Measurements from ENCODE around the gene EXOG. TPM values are rescaled to one million over a fixed set of nuclear protein-coding genes. Genes with fewer than 3 reads are reported as not detected.

Gene EXOG
- total and polyA plus RNA-seq, 2 donors (not counting 3 experiments of a cell fraction or from before 2014, with no cell fraction given) = 10.8 to 21.9 TPM

DNA sequence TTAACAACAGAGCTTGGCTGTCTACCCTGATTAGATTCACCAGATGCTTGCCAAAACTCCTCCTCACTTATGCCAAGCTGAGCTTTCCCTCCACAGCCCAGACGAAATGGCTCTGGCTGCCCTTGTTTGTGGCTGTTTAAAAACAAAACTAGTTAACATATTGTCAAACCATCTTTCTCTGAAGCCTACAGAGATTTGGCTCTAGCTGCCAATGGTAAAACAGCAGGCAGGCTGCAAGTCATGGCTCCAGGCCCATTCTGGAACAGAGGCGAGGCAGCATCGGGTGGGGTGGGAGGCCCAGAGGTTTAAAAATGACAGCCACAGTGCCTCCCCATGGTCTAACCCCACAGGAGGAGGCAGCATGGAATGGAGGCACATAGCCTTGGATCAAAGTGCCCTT lies 77.4 kb downstream of the EXOG start:
- FAIRE-seq = no peak

More for the DNA sequence above, 77.4 kb downstream of the EXOG start:
- Histone ChIP-seq H3K4me1 (ENCODE audit: control insufficient read depth, extremely low read depth, insufficient read depth, low read length) (no peaks in the 10 kb centered on the region), H3K36me3 (ENCODE audit: control insufficient read depth in 2 of 2, extremely low read depth in 1 of 2, insufficient read depth in 2 of 2, low read length in 2 of 2) (no peaks in the 10 kb centered on the region), H3K9me3 (replicated peaks; ENCODE audit: control insufficient read depth, insufficient read depth, low read length) (no peaks in the 10 kb centered on the region), H2AFZ (ENCODE audit: low read depth, low read length) (no peak overlapping the region), H3K79me2 (ENCODE audit: control insufficient read depth, insufficient read depth, low read length) (no peaks in the 10 kb centered on the region), H3K27ac (ENCODE audit: insufficient read depth, low read depth, low read length) (no peak overlapping the region), H4K20me1 (replicated peaks; ENCODE audit: control insufficient read depth, extremely low read depth, insufficient read depth, low read length) (no peaks in the 10 kb centered on the region), H3K27me3 (ENCODE audit: control insufficient read depth in 2 of 2, insufficient read depth in 2 of 2, low read length in 2 of 2) (no peaks in the 10 kb centered on the region), H3K9me1 (replicated peaks; ENCODE audit: control insufficient read depth, extremely low read depth, insufficient read depth, low read length) (no peaks in the 10 kb centered on the region), H3K9ac (replicated peaks; ENCODE audit: extremely low read depth, insufficient read depth, low read length) (no peak overlapping the region), H3K4me3 (replicated peaks in 1 of 3; ENCODE audit: insufficient read depth in 1 of 3, low read depth in 1 of 3, low read length in 3 of 3) (no peak overlapping the region), H3K4me2 (ENCODE audit: insufficient read depth, low read length) (no peak overlapping the region)
- TF ChIP-seq EZH2 (IDR thresholded peaks at IDR 0.05; ENCODE audit: borderline replicate concordance, low read depth, low read length, severe bottlenecking) (no peak), POLR2A (IDR thresholded peaks at IDR 0.05; ENCODE audit: low read depth, low read length) (no peak), GATA2 (IDR thresholded peaks at IDR 0.05; ENCODE audit: insufficient read depth, insufficient read length, low read depth, low read length) (no peak), FOS (IDR thresholded peaks at IDR 0.05; ENCODE audit: borderline replicate concordance, insufficient read depth, low read length) (no peak), MYC (IDR thresholded peaks at IDR 0.05; ENCODE audit: low read depth, low read length) (no peak), POLR2AphosphoS5 (IDR thresholded peaks at IDR 0.05; ENCODE audit: insufficient read depth, low read depth, low read length) (no peak), JUN (IDR thresholded peaks at IDR 0.05; ENCODE audit: borderline replicate concordance, insufficient read depth, insufficient read length, low read depth) (no peak)
- TF ChIP-seq, protein P1, sequence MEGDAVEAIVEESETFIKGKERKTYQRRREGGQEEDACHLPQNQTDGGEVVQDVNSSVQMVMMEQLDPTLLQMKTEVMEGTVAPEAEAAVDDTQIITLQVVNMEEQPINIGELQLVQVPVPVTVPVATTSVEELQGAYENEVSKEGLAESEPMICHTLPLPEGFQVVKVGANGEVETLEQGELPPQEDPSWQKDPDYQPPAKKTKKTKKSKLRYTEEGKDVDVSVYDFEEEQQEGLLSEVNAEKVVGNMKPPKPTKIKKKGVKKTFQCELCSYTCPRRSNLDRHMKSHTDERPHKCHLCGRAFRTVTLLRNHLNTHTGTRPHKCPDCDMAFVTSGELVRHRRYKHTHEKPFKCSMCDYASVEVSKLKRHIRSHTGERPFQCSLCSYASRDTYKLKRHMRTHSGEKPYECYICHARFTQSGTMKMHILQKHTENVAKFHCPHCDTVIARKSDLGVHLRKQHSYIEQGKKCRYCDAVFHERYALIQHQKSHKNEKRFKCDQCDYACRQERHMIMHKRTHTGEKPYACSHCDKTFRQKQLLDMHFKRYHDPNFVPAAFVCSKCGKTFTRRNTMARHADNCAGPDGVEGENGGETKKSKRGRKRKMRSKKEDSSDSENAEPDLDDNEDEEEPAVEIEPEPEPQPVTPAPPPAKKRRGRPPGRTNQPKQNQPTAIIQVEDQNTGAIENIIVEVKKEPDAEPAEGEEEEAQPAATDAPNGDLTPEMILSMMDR (IDR thresholded peaks at IDR 0.05; ENCODE audit: extremely low read depth in 1 of 2, insufficient read depth in 1 of 2, low read depth in 1 of 2, low read length in 2 of 2) = no peak
- TF ChIP-seq, protein P2, sequence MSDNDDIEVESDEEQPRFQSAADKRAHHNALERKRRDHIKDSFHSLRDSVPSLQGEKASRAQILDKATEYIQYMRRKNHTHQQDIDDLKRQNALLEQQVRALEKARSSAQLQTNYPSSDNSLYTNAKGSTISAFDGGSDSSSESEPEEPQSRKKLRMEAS (IDR thresholded peaks at IDR 0.05; ENCODE audit: insufficient read depth, insufficient read length) = no peak
- no TSS peak for BruUV-seq (replicated peaks)
- intact Hi-C loops (cut with micrococcal nuclease) = no loop called here
- POLR2A ChIA-PET = no interaction called here
- dilution Hi-C loops (cut with MboI; ENCODE audit: extremely low pct_ligation_motif_present, low sequenced_read_pairs) = no loop called here
- CTCF ChIA-PET = interaction anchor here (0.8 kb wide), 1 partner anchor 152 kb away, joined by 3 read pairs; no protein-coding TSS in a partner anchor
- no peak for DNase-seq (ENCODE audit: low read depth, low spot score)
